ACC112 (cell line): ENCODE data around the gene NAPEPLD.
"Not testable (repeated sequence)": the region's sequence is repeated elsewhere in the genome, so short reads cannot be mapped to it uniquely, and the experiment has no call there.

Experiments
- H2AFZ ChIP-seq: fragments of 200-600 bp; sonication (generic); one replicate; pipeline ENCODE4 v1.6.0; 2017; ENCODE audit warnings: antibody characterized with exemption, low read length; ENCODE audit not compliant: unreplicated experiment
- H3K27ac ChIP-seq: fragments of 200-600 bp; sonication (generic); 2 replicates; pipeline ENCODE4 v1.5.1; 2014; ENCODE audit warnings: low read depth, mild to moderate bottlenecking, antibody characterized with exemption, low read length, moderate library complexity
- H3K27me3 ChIP-seq: fragments of 200-600 bp; sonication (generic); 2 replicates; pipeline ENCODE4 v1.6.1; 2014; ENCODE audit warnings: mild to moderate bottlenecking, antibody characterized with exemption, low read length, moderate library complexity, mixed read lengths; ENCODE audit not compliant: insufficient read depth
- H3K36me3 ChIP-seq: fragments of 200-600 bp; sonication (generic); 2 replicates; pipeline ENCODE4 v1.6.1; 2016; ENCODE audit warnings: mild to moderate bottlenecking, antibody characterized with exemption, low read length, moderate library complexity, mixed read lengths; ENCODE audit not compliant: insufficient read depth
- H3K4me1 ChIP-seq: fragments of 200-600 bp; sonication (generic); one replicate; pipeline ENCODE4 v1.6.1; 2016; ENCODE audit warnings: low read length, mixed read lengths; ENCODE audit not compliant: insufficient read depth, unreplicated experiment, control insufficient read depth
- H3K4me3 ChIP-seq: fragments of 200-600 bp; sonication (generic); 2 replicates; pipeline ENCODE4 v1.5.1; 2014; ENCODE audit warnings: mild to moderate bottlenecking, low read depth, low read length
- H3K79me2 ChIP-seq: fragments of 200-600 bp; sonication (generic); one replicate; pipeline ENCODE4 v1.6.0; 2016; ENCODE audit warnings: low read length; ENCODE audit not compliant: control insufficient read depth, unreplicated experiment, insufficient read depth

NAPEPLD gene

DNA sequence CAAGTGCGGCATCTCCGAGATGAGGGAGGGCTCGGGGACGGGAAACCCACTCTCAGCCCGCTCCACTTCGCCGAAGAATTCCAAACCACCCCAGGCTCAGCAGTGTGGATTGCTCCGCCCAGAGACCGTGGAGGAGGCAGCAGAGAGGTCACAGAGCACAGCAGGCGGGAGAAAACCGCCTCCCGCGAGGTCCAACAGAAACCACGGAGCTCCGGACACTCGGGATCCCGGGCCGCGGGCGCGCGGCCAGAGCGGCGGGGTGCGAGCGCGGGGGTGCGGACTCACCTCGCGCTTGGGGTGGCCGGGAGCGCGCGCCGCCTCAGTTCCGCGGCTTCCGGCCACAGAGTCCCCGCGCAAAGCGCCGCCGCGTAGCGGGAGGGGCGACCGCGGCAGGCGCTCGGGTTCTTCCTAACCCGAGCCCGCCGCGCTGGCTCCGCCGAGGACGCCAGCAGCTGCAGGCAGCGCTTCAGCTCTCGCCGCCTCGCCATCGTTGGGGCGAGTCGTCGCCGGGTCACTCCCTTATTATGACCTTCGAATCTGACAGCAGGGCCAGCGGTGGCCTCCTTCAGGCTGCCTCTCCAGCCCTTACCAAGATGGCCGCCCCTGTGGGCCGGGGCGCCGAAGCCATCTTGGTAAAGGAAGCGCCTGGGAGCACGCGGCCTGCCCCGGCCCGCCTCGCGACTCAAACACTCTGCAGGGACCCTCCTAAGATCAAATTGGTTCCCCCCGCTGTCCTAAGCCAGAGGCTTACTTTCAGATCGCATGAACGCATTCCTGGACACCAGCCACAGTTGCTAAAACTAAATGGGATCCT is at the start of gene NAPEPLD:
TSS of gene NAPEPLD (minus strand) at position 106 of the 814 bp plus-strand sequence. CDS start 20,323 bp downstream, outside the sequence.
- Histone ChIP-seq H3K36me3 (peaks cover 4% of the 10 kb centered on the region; the same call in 1 of the 2 replicates), H3K27ac (peak within 1 kb of the TSS; percentile 98), H3K79me2 (peaks cover 33% of the 10 kb centered on the region)

GRCh38 chr7:103198079-103198478 is 49.2 kb upstream of the NAPEPLD start:
- H3K4me1 ChIP-seq, H3K4me3 ChIP-seq, H3K27me3 ChIP-seq, H3K79me2 ChIP-seq, H3K36me3 ChIP-seq, H2AFZ ChIP-seq, H3K27ac ChIP-seq: not testable (repeated sequence)

More for the DNA sequence above, at the start of gene NAPEPLD:
- Histone ChIP-seq H3K4me3 (peak within 1 kb of the TSS; percentile 86), H3K4me1 (peaks cover 8% of the 10 kb centered on the region), H3K27me3 (no peaks in the 10 kb centered on the region), H2AFZ (peak within 1 kb of the TSS; percentile 98)

GRCh38 chr7:103195364-103195763 is 46.5 kb upstream of the NAPEPLD start:
- H3K4me1 ChIP-seq, H3K79me2 ChIP-seq: not testable (repeated sequence)

DNA sequence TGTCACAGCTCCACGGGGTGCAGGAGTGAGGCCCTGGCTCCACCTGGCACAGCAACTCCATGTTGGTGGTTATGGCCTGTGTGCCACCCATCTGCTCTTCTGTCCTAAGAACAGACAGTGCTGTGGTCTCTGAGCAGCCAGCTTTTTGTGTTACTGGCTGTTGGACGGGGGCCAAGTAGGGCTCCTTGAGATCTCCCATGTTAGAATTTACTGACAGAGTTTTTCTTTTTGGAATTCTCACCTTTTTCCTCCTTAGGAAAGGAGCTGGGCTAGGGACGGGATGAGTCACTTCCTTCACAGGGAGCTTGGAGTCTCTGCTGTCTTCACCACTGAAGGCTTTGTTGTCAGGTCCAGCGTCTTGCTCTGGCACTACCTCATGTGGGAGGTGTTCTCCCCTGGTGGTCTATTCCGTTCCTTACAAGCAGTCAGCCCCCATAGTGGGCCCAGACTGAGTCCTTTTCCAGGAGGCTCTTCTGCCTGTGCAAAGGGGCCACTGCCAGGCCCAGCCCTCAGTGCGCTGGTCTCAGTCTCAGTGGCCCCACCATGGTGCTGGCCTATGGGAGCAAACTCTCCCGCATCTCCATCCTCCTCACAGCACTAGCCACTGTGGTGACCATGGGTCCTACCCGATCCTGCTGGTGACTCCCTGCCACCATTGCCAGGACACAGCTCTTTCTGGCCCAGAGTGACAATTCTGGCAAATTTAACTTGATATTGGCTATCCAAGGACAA is 23.7 kb upstream of the NAPEPLD start:
- H3K4me3 ChIP-seq, H3K79me2 ChIP-seq, H3K36me3 ChIP-seq: not testable (repeated sequence)

More at GRCh38 chr7:103195364-103195763, 46.5 kb upstream of the NAPEPLD start:
- not testable (repeated sequence) for H3K27ac ChIP-seq, H2AFZ ChIP-seq, H3K4me3 ChIP-seq, H3K27me3 ChIP-seq, H3K36me3 ChIP-seq

GRCh38 chr7:103171695-103172414 is 23.0 kb upstream of the NAPEPLD start:
- not testable (repeated sequence) for H3K4me1 ChIP-seq, H3K27ac ChIP-seq, H3K27me3 ChIP-seq, H3K4me3 ChIP-seq, H2AFZ ChIP-seq, H3K36me3 ChIP-seq, H3K79me2 ChIP-seq

More for the DNA sequence above, 23.7 kb upstream of the NAPEPLD start:
- H3K27me3 ChIP-seq, H3K27ac ChIP-seq, H2AFZ ChIP-seq, H3K4me1 ChIP-seq: not testable (repeated sequence)

DNA sequence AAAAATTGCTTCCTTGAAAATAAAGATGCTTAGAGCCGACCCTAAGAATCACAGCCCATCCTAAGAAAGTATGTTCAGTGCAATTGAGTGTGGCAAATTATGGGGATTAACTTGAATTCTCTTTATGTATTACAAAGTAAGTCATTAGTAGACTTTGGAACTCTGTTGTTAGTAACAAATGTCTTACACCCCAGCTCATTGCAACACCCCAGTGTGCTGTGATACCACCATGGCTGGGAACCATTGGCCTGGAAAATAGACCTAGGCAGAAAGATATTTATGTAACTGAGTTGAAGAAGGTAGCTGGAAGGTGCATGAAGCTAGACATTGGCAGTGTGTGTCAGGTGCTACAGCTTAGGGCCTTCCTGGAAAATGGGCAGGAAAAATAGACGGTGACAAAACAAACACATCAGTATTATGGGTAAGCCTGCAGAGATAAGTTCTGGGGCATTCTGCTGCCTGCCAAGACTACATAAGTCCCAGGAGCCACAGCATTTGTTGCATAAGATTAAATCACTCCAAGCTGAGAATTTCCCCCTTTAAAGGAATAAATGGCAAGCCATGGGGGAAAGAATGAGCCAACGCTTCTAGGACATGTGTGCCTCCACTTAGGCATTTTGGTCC is 18.1 kb upstream of the NAPEPLD start:
- H3K27ac ChIP-seq, H3K27me3 ChIP-seq, H2AFZ ChIP-seq, H3K36me3 ChIP-seq, H3K79me2 ChIP-seq, H3K4me3 ChIP-seq: not testable (repeated sequence)
- H3K4me1 ChIP-seq = peaks cover 21% of the 10 kb centered on the region

DNA sequence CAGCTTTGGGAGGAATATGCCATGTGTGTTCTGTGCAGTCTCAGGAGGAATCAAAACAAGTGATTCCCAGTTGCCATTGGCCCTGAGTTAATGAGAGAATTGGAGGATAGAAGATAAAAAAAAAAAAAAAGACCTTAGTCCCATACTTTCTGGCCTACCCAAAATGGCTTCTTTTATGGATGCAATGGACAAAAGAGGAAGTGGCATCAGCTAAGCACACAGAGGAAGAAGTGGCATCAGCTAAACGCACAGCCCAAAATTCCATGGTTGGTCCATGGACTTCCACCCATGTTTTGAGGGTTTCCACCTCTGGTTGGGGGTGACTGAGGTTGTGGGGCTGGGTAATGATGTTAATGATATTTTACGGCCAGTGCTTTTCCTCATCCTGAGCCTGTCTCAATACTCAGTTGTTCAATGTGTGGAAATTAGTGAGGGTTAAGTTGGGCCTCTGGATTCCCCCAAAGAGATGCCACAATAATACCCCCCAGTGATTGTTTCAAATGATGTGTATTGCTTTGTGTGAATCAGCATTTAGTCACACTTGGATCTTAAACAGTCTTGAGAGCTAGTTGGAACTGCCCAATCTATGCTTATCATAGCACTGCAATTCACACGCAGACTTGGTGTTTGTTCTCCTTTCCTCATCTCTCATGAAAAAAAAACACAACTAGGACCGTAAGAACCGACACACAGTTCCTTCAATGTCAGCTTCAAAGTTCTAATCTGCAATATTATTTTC is 14.4 kb upstream of the NAPEPLD start:
- peak overlapping the region; percentile 57; the same call in 1 of the 2 replicates for H3K4me3 ChIP-seq

GRCh38 chr7:103162641-103163040 is 13.7 kb upstream of the NAPEPLD start:
- Histone ChIP-seq H2AFZ (peak overlapping the region; percentile 38), H3K4me1 (peaks cover 28% of the 10 kb centered on the region), H3K4me3 (peak overlapping the region; percentile 40; the same call in 1 of the 2 replicates), H3K27ac (peak overlapping the region; percentile 84)
- H3K27me3 ChIP-seq, H3K79me2 ChIP-seq, H3K36me3 ChIP-seq: not testable (repeated sequence)

More for the DNA sequence above, 14.4 kb upstream of the NAPEPLD start:
- peak overlapping the region; percentile 50 for H2AFZ ChIP-seq
- H3K27ac ChIP-seq = peak overlapping the region; percentile 84
- H3K4me1 ChIP-seq = peaks cover 28% of the 10 kb centered on the region
- not testable (repeated sequence) for H3K27me3 ChIP-seq, H3K36me3 ChIP-seq, H3K79me2 ChIP-seq

DNA sequence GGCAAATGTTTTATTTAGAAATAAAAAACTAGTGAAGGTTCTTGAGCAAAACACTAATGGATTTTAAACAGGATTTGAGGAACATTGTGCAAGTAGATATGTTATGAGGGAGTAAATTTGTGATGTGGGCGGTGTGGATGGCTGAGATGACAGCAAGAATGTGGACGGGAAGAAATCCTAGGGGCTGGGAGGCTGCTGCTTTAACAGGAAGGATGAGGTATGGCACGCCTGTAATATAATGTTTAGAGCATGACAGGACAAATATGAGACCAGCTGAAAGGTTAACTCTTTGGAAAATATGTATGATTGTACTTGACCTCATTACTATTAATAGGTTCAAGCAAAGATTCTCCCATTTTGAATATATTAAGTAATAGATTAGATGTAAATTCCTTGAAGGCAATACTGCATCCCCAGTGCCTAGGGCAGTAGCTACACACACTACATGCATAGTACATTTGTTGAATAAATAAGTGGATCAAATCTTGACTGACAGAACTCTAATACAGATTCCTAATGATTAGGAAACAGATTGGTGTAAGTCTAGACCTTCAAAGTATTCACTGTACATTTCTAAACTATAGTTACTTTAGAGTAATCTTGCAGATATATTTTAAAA is 13.2 kb upstream of the NAPEPLD start:
- H3K79me2 ChIP-seq, H2AFZ ChIP-seq, H3K36me3 ChIP-seq, H3K27me3 ChIP-seq, H3K4me3 ChIP-seq: not testable (repeated sequence)
- Histone ChIP-seq H3K27ac (peak overlapping the region; percentile 84), H3K4me1 (peaks cover 28% of the 10 kb centered on the region)
